ENCODE results near the gene PATJ.
A peak's percentile ranks its signal among the peaks of the same experiment; 100 is the strongest.
"Not testable (repeated sequence)": the region's sequence is repeated elsewhere in the genome, so short reads cannot be mapped to it uniquely, and the experiment has no call there.

The PATJ gene

GRCh38 chr1:61808321-61808720 lies 66.0 kb downstream of the PATJ start:
- no peaks in the 10 kb centered on the region for H3K27me3 ChIP-seq (ENCODE audit: control insufficient read depth, insufficient read depth, low read length)
- no peaks in the 10 kb centered on the region for H3K4me1 ChIP-seq (ENCODE audit: control insufficient read depth, insufficient read depth, low read length)
- no peak overlapping the region for H3K27ac ChIP-seq (ENCODE audit: low read depth, low read length)
- H3K4me3 ChIP-seq (ENCODE audit: low read length): no peak overlapping the region
- H3K36me3 ChIP-seq (ENCODE audit: control insufficient read depth, insufficient read depth, low read length): no peaks in the 10 kb centered on the region
- no peak overlapping the region for H3K9ac ChIP-seq (ENCODE audit: low read length)

- Histone ChIP-seq H3K27ac (ENCODE audit: low read depth, low read length) (no peak overlapping the region), H3K4me1 (ENCODE audit: control insufficient read depth, insufficient read depth, low read length) (no peaks in the 10 kb centered on the region), H3K36me3 (ENCODE audit: control insufficient read depth, insufficient read depth, low read length) (no peaks in the 10 kb centered on the region), H3K9ac (ENCODE audit: low read length) (no peak overlapping the region), H3K4me3 (ENCODE audit: low read length) (no peak overlapping the region), H3K27me3 (ENCODE audit: control insufficient read depth, insufficient read depth, low read length) (no peaks in the 10 kb centered on the region)
Measured at GRCh38 chr1:61808968-61809367, 66.7 kb downstream of the PATJ start.

GRCh38 chr1:61812916-61813315 lies 70.6 kb downstream of the PATJ start:
- Histone ChIP-seq H3K27me3 (ENCODE audit: control insufficient read depth, insufficient read depth, low read length) (no peaks in the 10 kb centered on the region), H3K9ac (ENCODE audit: low read length) (no peak overlapping the region), H3K27ac (ENCODE audit: low read depth, low read length) (no peak overlapping the region), H3K4me1 (ENCODE audit: control insufficient read depth, insufficient read depth, low read length) (no peaks in the 10 kb centered on the region), H3K4me3 (ENCODE audit: low read length) (no peak overlapping the region), H3K36me3 (ENCODE audit: control insufficient read depth, insufficient read depth, low read length) (no peaks in the 10 kb centered on the region)

GRCh38 chr1:61816191-61816590 lies 73.9 kb downstream of the PATJ start:
- Histone ChIP-seq H3K36me3 (ENCODE audit: control insufficient read depth, insufficient read depth, low read length) (no peaks in the 10 kb centered on the region), H3K27me3 (ENCODE audit: control insufficient read depth, insufficient read depth, low read length) (no peaks in the 10 kb centered on the region), H3K9ac (ENCODE audit: low read length) (no peak overlapping the region), H3K4me1 (ENCODE audit: control insufficient read depth, insufficient read depth, low read length) (no peaks in the 10 kb centered on the region), H3K27ac (ENCODE audit: low read depth, low read length) (no peak overlapping the region), H3K4me3 (ENCODE audit: low read length) (no peak overlapping the region)

- Histone ChIP-seq H3K4me1 (ENCODE audit: control insufficient read depth, insufficient read depth, low read length) (no peaks in the 10 kb centered on the region), H3K4me3 (ENCODE audit: low read length) (no peak overlapping the region), H3K27ac (ENCODE audit: low read depth, low read length) (no peak overlapping the region), H3K27me3 (ENCODE audit: control insufficient read depth, insufficient read depth, low read length) (no peaks in the 10 kb centered on the region), H3K36me3 (ENCODE audit: control insufficient read depth, insufficient read depth, low read length) (no peaks in the 10 kb centered on the region), H3K9ac (ENCODE audit: low read length) (no peak overlapping the region)
Measured at GRCh38 chr1:61818992-61819391, 76.7 kb downstream of the PATJ start.

GRCh38 chr1:61819421-61819820 lies 77.1 kb downstream of the PATJ start:
- Histone ChIP-seq H3K4me1 (ENCODE audit: control insufficient read depth, insufficient read depth, low read length) (no peaks in the 10 kb centered on the region), H3K36me3 (ENCODE audit: control insufficient read depth, insufficient read depth, low read length) (no peaks in the 10 kb centered on the region), H3K9ac (ENCODE audit: low read length) (no peak overlapping the region), H3K27me3 (ENCODE audit: control insufficient read depth, insufficient read depth, low read length) (no peaks in the 10 kb centered on the region), H3K4me3 (ENCODE audit: low read length) (no peak overlapping the region), H3K27ac (ENCODE audit: low read depth, low read length) (no peak overlapping the region)

- Histone ChIP-seq H3K36me3 (ENCODE audit: control insufficient read depth, insufficient read depth, low read length) (peaks cover 2% of the 10 kb centered on the region), H3K27me3 (ENCODE audit: control insufficient read depth, insufficient read depth, low read length) (no peaks in the 10 kb centered on the region), H3K9ac (ENCODE audit: low read length) (no peak overlapping the region), H3K4me3 (ENCODE audit: low read length) (no peak overlapping the region), H3K4me1 (ENCODE audit: control insufficient read depth, insufficient read depth, low read length) (peaks cover 5% of the 10 kb centered on the region), H3K27ac (ENCODE audit: low read depth, low read length) (peak overlapping the region; percentile 22)
Measured at GRCh38 chr1:61825393-61825792, 83.1 kb downstream of the PATJ start.

- Histone ChIP-seq H3K4me1 (ENCODE audit: control insufficient read depth, insufficient read depth, low read length) (peaks cover 5% of the 10 kb centered on the region), H3K27ac (ENCODE audit: low read depth, low read length) (no peak overlapping the region), H3K4me3 (ENCODE audit: low read length) (no peak overlapping the region), H3K9ac (ENCODE audit: low read length) (no peak overlapping the region), H3K27me3 (ENCODE audit: control insufficient read depth, insufficient read depth, low read length) (no peaks in the 10 kb centered on the region), H3K36me3 (ENCODE audit: control insufficient read depth, insufficient read depth, low read length) (peaks cover 2% of the 10 kb centered on the region)
Measured at GRCh38 chr1:61828805-61829204, 86.5 kb downstream of the PATJ start.

- Histone ChIP-seq H3K4me3 (ENCODE audit: low read length) (no peak overlapping the region), H3K36me3 (ENCODE audit: control insufficient read depth, insufficient read depth, low read length) (no peaks in the 10 kb centered on the region), H3K9ac (ENCODE audit: low read length) (no peak overlapping the region), H3K27me3 (ENCODE audit: control insufficient read depth, insufficient read depth, low read length) (no peaks in the 10 kb centered on the region), H3K4me1 (ENCODE audit: control insufficient read depth, insufficient read depth, low read length) (peaks cover 4% of the 10 kb centered on the region), H3K27ac (ENCODE audit: low read depth, low read length) (peak overlapping the region; percentile 67)
Measured at GRCh38 chr1:61836649-61837048, 94.4 kb downstream of the PATJ start.

- H3K4me3 ChIP-seq (ENCODE audit: low read length); H3K36me3 ChIP-seq (ENCODE audit: control insufficient read depth, insufficient read depth, low read length); H3K4me1 ChIP-seq (ENCODE audit: control insufficient read depth, insufficient read depth, low read length); H3K27me3 ChIP-seq (ENCODE audit: control insufficient read depth, insufficient read depth, low read length); H3K9ac ChIP-seq (ENCODE audit: low read length): not testable (repeated sequence)
- H3K27ac ChIP-seq (ENCODE audit: low read depth, low read length): peak overlapping the region; percentile 67
Measured at GRCh38 chr1:61837607-61838006, 95.3 kb downstream of the PATJ start.

- Histone ChIP-seq H3K36me3 (ENCODE audit: control insufficient read depth, insufficient read depth, low read length) (no peaks in the 10 kb centered on the region), H3K4me1 (ENCODE audit: control insufficient read depth, insufficient read depth, low read length) (peaks cover 4% of the 10 kb centered on the region), H3K27ac (ENCODE audit: low read depth, low read length) (no peak overlapping the region), H3K27me3 (ENCODE audit: control insufficient read depth, insufficient read depth, low read length) (no peaks in the 10 kb centered on the region), H3K4me3 (ENCODE audit: low read length) (no peak overlapping the region), H3K9ac (ENCODE audit: low read length) (no peak overlapping the region)
Measured at GRCh38 chr1:61839679-61840078, 97.4 kb downstream of the PATJ start.

GRCh38 chr1:61842036-61842435 lies 99.8 kb downstream of the PATJ start:
- Histone ChIP-seq H3K4me1 (ENCODE audit: control insufficient read depth, insufficient read depth, low read length) (peaks cover 4% of the 10 kb centered on the region), H3K4me3 (ENCODE audit: low read length) (no peak overlapping the region), H3K27ac (ENCODE audit: low read depth, low read length) (no peak overlapping the region), H3K27me3 (ENCODE audit: control insufficient read depth, insufficient read depth, low read length) (no peaks in the 10 kb centered on the region), H3K9ac (ENCODE audit: low read length) (no peak overlapping the region), H3K36me3 (ENCODE audit: control insufficient read depth, insufficient read depth, low read length) (no peaks in the 10 kb centered on the region)

- Histone ChIP-seq H3K4me1 (ENCODE audit: control insufficient read depth, insufficient read depth, low read length) (peaks cover 4% of the 10 kb centered on the region), H3K27ac (ENCODE audit: low read depth, low read length) (no peak overlapping the region), H3K36me3 (ENCODE audit: control insufficient read depth, insufficient read depth, low read length) (no peaks in the 10 kb centered on the region), H3K4me3 (ENCODE audit: low read length) (no peak overlapping the region), H3K9ac (ENCODE audit: low read length) (no peak overlapping the region), H3K27me3 (ENCODE audit: control insufficient read depth, insufficient read depth, low read length) (no peaks in the 10 kb centered on the region)
Measured at GRCh38 chr1:61842863-61843514, 100.7 kb downstream of the PATJ start.

Data from rectal smooth muscle tissue (tissue), 1 donor.